Thyroid gland (tissue), 4 donors: ENCODE results near the gene VOPP1.
"Not testable (repeated sequence)": the region's sequence is repeated elsewhere in the genome, so short reads cannot be mapped to it uniquely, and the experiment has no call there.

Source experiments
- POLR2A ChIP-seq, 2 donors: fragments of 450-650 bp; IDR thresholded peaks; one replicate each; pipeline ENCODE4 v1.6.1; 2017; ENCODE audit warnings: antibody characterized with exemption in 2 of 2, mild to moderate bottlenecking in 2 of 2, moderate library complexity in 1 of 2
- TF ChIP-seq, protein P1 (sequence below), 6 experiments: fragments of 200-600 bp in 3 of 6; fragments of 450-650 bp in 3 of 6; sonication (generic) in 3 of 6; IDR thresholded peaks; one replicate each; pipeline ENCODE4 v1.5.1; 2016 to 2019; ENCODE audit warnings: antibody characterized with exemption in 6 of 6, mild to moderate bottlenecking in 2 of 6, inconsistent platforms in 1 of 6, moderate library complexity in 1 of 6

DNA sequence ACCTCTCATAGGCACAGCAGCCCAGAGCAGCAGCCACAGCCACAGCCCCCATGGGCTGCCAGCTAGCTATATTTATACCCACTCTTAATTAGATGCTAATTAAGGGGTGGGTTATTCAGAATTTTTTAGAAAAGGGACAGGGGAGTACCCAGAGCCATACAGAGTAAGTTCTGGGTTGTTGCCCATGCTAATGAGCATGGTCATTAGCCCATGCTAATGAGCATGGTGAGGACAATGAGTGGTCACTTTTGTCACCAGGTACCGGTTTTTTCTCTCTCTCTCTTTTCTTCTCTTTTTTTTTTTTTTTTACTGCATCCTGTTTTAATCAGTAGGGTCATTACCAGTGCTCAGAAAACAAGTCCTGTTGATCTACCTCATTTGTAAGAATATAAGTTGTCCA lies 37.4 kb upstream of the VOPP1 start:
- TF ChIP-seq, protein P1, sequence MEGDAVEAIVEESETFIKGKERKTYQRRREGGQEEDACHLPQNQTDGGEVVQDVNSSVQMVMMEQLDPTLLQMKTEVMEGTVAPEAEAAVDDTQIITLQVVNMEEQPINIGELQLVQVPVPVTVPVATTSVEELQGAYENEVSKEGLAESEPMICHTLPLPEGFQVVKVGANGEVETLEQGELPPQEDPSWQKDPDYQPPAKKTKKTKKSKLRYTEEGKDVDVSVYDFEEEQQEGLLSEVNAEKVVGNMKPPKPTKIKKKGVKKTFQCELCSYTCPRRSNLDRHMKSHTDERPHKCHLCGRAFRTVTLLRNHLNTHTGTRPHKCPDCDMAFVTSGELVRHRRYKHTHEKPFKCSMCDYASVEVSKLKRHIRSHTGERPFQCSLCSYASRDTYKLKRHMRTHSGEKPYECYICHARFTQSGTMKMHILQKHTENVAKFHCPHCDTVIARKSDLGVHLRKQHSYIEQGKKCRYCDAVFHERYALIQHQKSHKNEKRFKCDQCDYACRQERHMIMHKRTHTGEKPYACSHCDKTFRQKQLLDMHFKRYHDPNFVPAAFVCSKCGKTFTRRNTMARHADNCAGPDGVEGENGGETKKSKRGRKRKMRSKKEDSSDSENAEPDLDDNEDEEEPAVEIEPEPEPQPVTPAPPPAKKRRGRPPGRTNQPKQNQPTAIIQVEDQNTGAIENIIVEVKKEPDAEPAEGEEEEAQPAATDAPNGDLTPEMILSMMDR (IDR thresholded peaks at IDR 0.05) = not testable (repeated sequence)
- TF ChIP-seq POLR2A (IDR thresholded peaks at IDR 0.05) = not testable (repeated sequence)
